Measurements from ENCODE around the gene TENT5C. TPM values are rescaled to one million over a fixed set of nuclear protein-coding genes. Genes with fewer than 3 reads are reported as not detected.

The TENT5C gene
- total and polyA plus RNA-seq, 2 of the 8 experiments (the other 6 are each of a cell fraction or from before 2014, with no cell fraction given), result 0.38 to 0.99 TPM

DNA sequence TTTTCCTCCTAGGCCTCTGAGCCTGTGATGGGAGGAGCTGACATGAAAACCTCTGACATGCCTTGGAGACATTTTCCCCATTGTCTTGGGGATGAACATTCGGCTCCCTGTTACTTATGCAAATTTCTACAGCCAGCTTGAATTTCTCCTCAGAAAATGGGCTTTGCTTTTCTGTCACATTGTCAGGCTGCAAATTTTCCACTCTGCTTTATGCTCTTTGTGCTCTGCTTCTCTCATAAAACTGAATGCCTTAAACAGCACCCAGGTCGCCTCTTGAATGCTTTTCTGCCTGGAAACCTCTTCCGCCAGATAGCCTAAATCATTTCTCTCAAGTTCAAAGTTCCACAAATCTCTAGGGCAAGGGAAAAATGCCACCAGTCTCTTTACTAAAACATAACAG lies 46.7 kb upstream of the TENT5C start:
- H2BK5ac ChIP-seq (ENCODE audit: low read depth, low read length), result no peak overlapping the region
- H3K79me1 ChIP-seq (ENCODE audit: low read depth, low read length), result no peaks in the 10 kb centered on the region
- no peaks in the 10 kb centered on the region for H4K20me1 ChIP-seq (replicated peaks in 1 of 2; ENCODE audit: control insufficient read depth in 1 of 2, insufficient read depth in 2 of 2, low read length in 2 of 2)
- H3K56ac ChIP-seq (replicated peaks; ENCODE audit: insufficient read length, low read depth, low read length), result no peak overlapping the region
- H2BK12ac ChIP-seq (ENCODE audit: low read depth, low read length), result no peak overlapping the region
- no peaks in the 10 kb centered on the region for H3K4me1 ChIP-seq (replicated peaks in 1 of 4; ENCODE audit: control insufficient read depth in 3 of 4, insufficient read depth in 4 of 4, low read length in 3 of 4)
- no peak overlapping the region for H2BK20ac ChIP-seq (ENCODE audit: low read length)
- no peak overlapping the region for H3K18ac ChIP-seq (ENCODE audit: extremely low read depth, low read length)
- no peak overlapping the region for H2BK120ac ChIP-seq (replicated peaks; ENCODE audit: low read depth, low read length)
- H3K14ac ChIP-seq (ENCODE audit: insufficient read length), result no peak overlapping the region
- H4K8ac ChIP-seq (ENCODE audit: extremely low read depth, insufficient read depth, low read length), result no peak overlapping the region
- H2AK5ac ChIP-seq (ENCODE audit: low read depth, low read length), result no peak overlapping the region
- no peak overlapping the region for H3K4me3 ChIP-seq (ENCODE audit: extremely low read depth in 1 of 4, insufficient read depth in 2 of 4, low read depth in 3 of 4, low read length in 4 of 4)
- FAIRE-seq (no peak), DNase-seq (ENCODE audit: low read depth in 1 of 2, low spot score in 2 of 2) (no peak)
- H3K9ac ChIP-seq (replicated peaks in 1 of 4; ENCODE audit: extremely low read depth in 1 of 4, low read depth in 3 of 4, low read length in 3 of 4), result no peak overlapping the region
- WGBS, 2 experiments (ENCODE audit: extremely low coverage in 1 of 2, insufficient coverage in 1 of 2, insufficient read length in 1 of 2, insufficient replicate concordance in 2 of 2, low coverage in 1 of 2, low lambda C conversion rate in 2 of 2, missing lambda C conversion rate in 1 of 2), result 97% methylated on average over 3 of the region's 3 CpGs; no CpG with 5 or more reads in 1 of the 2 experiments
- H3K23me2 ChIP-seq (ENCODE audit: low read depth, low read length), result no peaks in the 10 kb centered on the region
- H3K79me2 ChIP-seq (ENCODE audit: control insufficient read depth in 1 of 2, insufficient read depth in 2 of 2, low read length in 2 of 2), result no peaks in the 10 kb centered on the region
- H4K5ac ChIP-seq (ENCODE audit: insufficient read length, low read depth, low read length), result no peak overlapping the region
- no peak overlapping the region for H3K4ac ChIP-seq (replicated peaks; ENCODE audit: insufficient read length, low read depth, low read length)
- H3K27ac ChIP-seq (ENCODE audit: low read depth, low read length), result no peak overlapping the region
- H3K4me2 ChIP-seq (ENCODE audit: insufficient read depth in 1 of 2, low read depth in 2 of 2, low read length in 2 of 2), result no peak overlapping the region
- H3K9me3 ChIP-seq (ENCODE audit: insufficient read depth in 2 of 2, low read depth in 1 of 2, low read length in 1 of 2), result peaks cover 4 to 11% of the 10 kb centered on the region in 2 experiments; a peak in 2 of 4 replicates
- H2AFZ ChIP-seq (ENCODE audit: low read length), result no peak overlapping the region
- H3K27me3 ChIP-seq (replicated peaks in 1 of 4; ENCODE audit: control insufficient read depth in 3 of 4, extremely low read depth in 1 of 4, insufficient read depth in 3 of 4, low read length in 3 of 4), result no peaks in the 10 kb centered on the region
- H3K23ac ChIP-seq (ENCODE audit: insufficient read length), result no peak overlapping the region
- H4K91ac ChIP-seq (replicated peaks; ENCODE audit: insufficient read length, low read length), result no peak overlapping the region
- ChIA-PET CTCF (ENCODE audit: partially characterized antibody) (interaction anchor here (1.4 kb wide), 1 partner anchor 17 kb away, joined by 3 read pairs; no protein-coding TSS in a partner anchor), POLR2A (ENCODE audit: partially characterized antibody) (no interaction called here)
- TF ChIP-seq RBBP5 (IDR thresholded peaks at IDR 0.05; ENCODE audit: borderline replicate concordance, low read depth, low read length), result no peak
- no peak for TF ChIP-seq TAF1 (IDR thresholded peaks at IDR 0.05; ENCODE audit: low read depth, low read length)
- no peak for TF ChIP-seq SIX5 (IDR thresholded peaks at IDR 0.05; ENCODE audit: low read depth, low read length)
- no peak for TF ChIP-seq CTBP2 (IDR thresholded peaks at IDR 0.05; ENCODE audit: borderline replicate concordance, insufficient read depth, insufficient read length, low read length)
- no peak for TF ChIP-seq POU5F1 (IDR thresholded peaks at IDR 0.05; ENCODE audit: low read depth, low read length)
- TF ChIP-seq NRF1 (IDR thresholded peaks at IDR 0.05; ENCODE audit: low read depth, low read length), result no peak
- no peak for TF ChIP-seq CREB1 (IDR thresholded peaks at IDR 0.05)
- no peak for TF ChIP-seq RNF2 (IDR thresholded peaks at IDR 0.05; ENCODE audit: borderline replicate concordance, low read depth, low read length, missing control alignments, poor library complexity, severe bottlenecking)
- H3K36me3 ChIP-seq (ENCODE audit: control insufficient read depth in 2 of 4, insufficient read depth in 4 of 4, low read length in 3 of 4), result no peaks in the 10 kb centered on the region
- H2BK15ac ChIP-seq (ENCODE audit: low read length), result no peak overlapping the region
